Activated T-cell treated with anti-CD3 and anti-CD28 coated beads, Interleukin-2, amount 50 U/mL, for 24 hours (primary cell): ENCODE data around the gene KCTD15.
A peak's percentile ranks its signal among the peaks of the same experiment; 100 is the strongest.

Experiments used
- DNase-seq: peaks from one replicate; pipeline ENCODE4 v3.0.0-alpha.2; 2020
- H3K27ac Mint-ChIP-seq: 2 replicates; pipeline ENCODE4 v1.8.0; 2020; ENCODE audit warnings: mild to moderate bottlenecking, mixed read lengths
- H3K27me3 Mint-ChIP-seq: 2 replicates; pipeline ENCODE4 v1.8.0; 2020; ENCODE audit warnings: mixed read lengths
- H3K36me3 Mint-ChIP-seq: 2 replicates; pipeline ENCODE4 v1.8.0; 2020; ENCODE audit warnings: low read depth, mixed read lengths
- H3K4me1 Mint-ChIP-seq: 2 replicates; pipeline ENCODE4 v1.8.0; 2020; ENCODE audit warnings: low read depth, mixed read lengths
- H3K4me3 Mint-ChIP-seq: 2 replicates; pipeline ENCODE4 v1.8.0; 2020; ENCODE audit warnings: mild to moderate bottlenecking, moderate library complexity, mixed read lengths
- H3K9me3 Mint-ChIP-seq: 2 replicates; pipeline ENCODE4 v1.8.0; 2020; ENCODE audit warnings: mixed read lengths

The KCTD15 gene, protein sequence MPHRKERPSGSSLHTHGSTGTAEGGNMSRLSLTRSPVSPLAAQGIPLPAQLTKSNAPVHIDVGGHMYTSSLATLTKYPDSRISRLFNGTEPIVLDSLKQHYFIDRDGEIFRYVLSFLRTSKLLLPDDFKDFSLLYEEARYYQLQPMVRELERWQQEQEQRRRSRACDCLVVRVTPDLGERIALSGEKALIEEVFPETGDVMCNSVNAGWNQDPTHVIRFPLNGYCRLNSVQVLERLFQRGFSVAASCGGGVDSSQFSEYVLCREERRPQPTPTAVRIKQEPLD

DNA sequence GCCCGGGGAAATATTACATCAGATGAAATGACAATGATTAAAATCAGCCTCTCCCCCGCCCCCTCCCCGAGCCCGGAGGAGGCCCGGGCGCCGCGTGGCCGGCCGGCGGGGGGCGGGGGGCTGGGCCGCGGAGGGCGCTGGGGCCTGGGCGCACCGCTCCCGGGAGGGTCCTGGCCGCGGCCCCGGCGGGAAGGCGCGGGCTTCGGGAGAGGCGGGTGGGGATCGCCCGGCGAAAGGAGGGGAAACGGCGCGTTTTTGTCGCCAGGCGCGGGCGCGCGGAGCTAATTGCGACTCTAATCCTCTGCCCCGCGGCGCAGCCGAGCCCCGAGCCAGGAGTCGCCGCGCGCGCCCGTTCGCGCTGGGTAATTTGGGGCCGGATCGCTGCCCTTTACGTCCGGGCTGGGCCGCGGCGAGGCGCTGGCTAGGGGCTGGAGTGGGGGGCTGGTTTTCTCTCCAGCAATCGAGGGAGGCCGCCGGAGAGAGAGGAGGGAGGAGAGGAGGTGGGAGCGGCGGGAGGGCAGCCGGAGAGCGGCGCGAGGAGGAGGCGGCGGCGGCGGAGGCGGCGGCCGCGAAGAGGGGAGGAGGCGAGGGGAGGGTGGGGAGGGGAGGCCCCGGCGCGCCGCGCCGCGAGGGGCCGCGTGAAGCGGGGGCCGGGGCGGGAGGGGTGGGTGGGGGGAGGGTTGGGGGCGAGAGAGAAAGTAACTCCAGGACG, at the start of gene KCTD15:
Gene KCTD15, plus strand, starts transcription at position 707 of the 712 bp plus-strand sequence. CDS start 3,585 bp downstream, outside the sequence.
- peak; percentile 70 for DNase-seq
- Mint-ChIP-seq H3K4me3 (peak within 1 kb of the TSS; percentile 77), H3K4me1 (peaks cover 4% of the 10 kb centered on the region), H3K36me3 (no peaks in the 10 kb centered on the region), H3K27me3 (peaks cover 62% of the 10 kb centered on the region), H3K27ac (no peak within 1 kb of the TSS), H3K9me3 (no peaks in the 10 kb centered on the region)

- H3K9me3 Mint-ChIP-seq = no peaks in the 10 kb centered on the region
- H3K4me3 Mint-ChIP-seq = no peak overlapping the region
- peaks cover 24% of the 10 kb centered on the region for H3K27me3 Mint-ChIP-seq
- no peak overlapping the region for H3K27ac Mint-ChIP-seq
- H3K4me1 Mint-ChIP-seq = no peaks in the 10 kb centered on the region
- H3K36me3 Mint-ChIP-seq = no peaks in the 10 kb centered on the region
- DNase-seq = no peak
These were observed 49.4 kb upstream of the KCTD15 start for GRCh38 chr19:33747273-33747672.

DNA sequence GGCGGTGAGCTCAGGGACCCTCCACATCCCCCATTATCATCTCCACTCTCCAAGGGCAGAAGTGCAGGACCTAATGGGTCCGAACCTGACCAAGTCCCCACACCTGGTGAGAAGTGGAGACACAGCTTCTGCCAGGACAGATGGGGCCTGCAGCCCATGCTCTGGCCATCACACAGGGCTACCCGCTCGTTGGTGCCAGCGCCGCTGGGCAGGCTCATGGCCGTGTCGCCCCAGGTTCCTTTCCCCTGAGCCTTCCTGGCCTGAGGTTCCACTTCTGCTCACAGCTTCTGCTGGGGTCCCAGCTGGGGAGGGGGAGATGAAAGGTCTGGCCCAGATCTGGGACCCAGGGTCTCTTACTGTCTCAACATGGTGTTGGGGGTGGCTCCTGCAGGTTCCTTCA, 48.4 kb upstream of the KCTD15 start:
- H3K9me3 Mint-ChIP-seq = no peaks in the 10 kb centered on the region
- no peak overlapping the region for H3K4me3 Mint-ChIP-seq
- no peaks in the 10 kb centered on the region for H3K36me3 Mint-ChIP-seq
- H3K4me1 Mint-ChIP-seq = no peaks in the 10 kb centered on the region
- peaks cover 24% of the 10 kb centered on the region for H3K27me3 Mint-ChIP-seq
- no peak for DNase-seq
- H3K27ac Mint-ChIP-seq = no peak overlapping the region

DNA sequence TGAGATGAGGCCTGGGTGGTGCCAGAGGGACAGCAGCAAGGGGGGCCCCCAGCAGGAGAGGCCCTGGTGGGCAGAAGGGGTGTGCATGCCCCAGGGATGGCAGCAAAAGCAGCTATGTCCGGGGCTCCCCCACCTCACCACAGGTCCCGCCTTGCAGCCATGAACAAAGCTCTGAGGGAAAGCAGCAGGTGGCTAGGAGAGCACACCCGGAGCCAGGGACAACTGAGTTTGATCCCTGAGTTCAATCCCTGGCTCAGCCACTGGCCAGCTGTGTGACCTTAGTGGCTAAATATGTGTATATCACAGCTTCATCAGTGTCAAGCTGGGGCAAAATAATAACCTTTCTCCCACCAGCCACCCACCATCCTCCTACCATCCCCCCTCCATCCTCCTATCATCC, 47.7 kb upstream of the KCTD15 start:
- H3K4me1 Mint-ChIP-seq = no peaks in the 10 kb centered on the region
- H3K9me3 Mint-ChIP-seq = no peaks in the 10 kb centered on the region
- no peak overlapping the region for H3K4me3 Mint-ChIP-seq
- DNase-seq = no peak
- H3K36me3 Mint-ChIP-seq = no peaks in the 10 kb centered on the region
- no peak overlapping the region for H3K27ac Mint-ChIP-seq
- peaks cover 24% of the 10 kb centered on the region for H3K27me3 Mint-ChIP-seq

DNA sequence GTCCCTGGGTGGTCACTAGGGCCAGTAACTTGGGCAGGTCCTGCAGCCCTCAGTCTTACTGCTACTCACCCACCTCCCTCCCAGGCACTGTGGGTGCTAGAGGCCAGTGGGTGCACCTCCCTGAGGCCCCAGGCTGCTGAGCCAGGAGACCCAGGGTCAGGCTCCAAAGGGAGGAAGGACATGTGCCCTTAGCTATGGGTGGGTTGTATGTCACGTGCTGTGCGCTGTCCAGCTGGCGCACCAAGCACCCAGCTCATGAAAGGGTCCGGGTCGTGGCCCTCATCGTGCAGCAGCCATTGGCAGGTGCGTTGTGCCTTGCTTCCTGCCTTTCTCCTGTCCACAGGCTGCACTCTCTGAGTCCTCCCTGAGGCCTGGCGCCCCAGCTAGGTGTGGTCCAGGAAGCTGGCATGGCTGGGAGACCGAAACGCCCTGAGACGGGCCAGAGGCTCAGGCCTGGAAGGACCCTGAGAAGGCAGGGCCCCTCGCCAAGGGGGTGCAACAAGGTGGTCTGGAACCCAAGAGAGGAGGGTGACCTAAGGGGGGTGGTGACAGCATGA, 47.0 kb upstream of the KCTD15 start:
- H3K27me3 Mint-ChIP-seq = peaks cover 24% of the 10 kb centered on the region
- H3K4me1 Mint-ChIP-seq = no peaks in the 10 kb centered on the region
- no peak for DNase-seq
- no peak overlapping the region for H3K4me3 Mint-ChIP-seq
- H3K36me3 Mint-ChIP-seq = no peaks in the 10 kb centered on the region
- H3K9me3 Mint-ChIP-seq = no peaks in the 10 kb centered on the region
- no peak overlapping the region for H3K27ac Mint-ChIP-seq

GRCh38 chr19:33750587-33751435, 45.9 kb upstream of the KCTD15 start:
- no peaks in the 10 kb centered on the region for H3K9me3 Mint-ChIP-seq
- H3K4me3 Mint-ChIP-seq = no peak overlapping the region

DNA sequence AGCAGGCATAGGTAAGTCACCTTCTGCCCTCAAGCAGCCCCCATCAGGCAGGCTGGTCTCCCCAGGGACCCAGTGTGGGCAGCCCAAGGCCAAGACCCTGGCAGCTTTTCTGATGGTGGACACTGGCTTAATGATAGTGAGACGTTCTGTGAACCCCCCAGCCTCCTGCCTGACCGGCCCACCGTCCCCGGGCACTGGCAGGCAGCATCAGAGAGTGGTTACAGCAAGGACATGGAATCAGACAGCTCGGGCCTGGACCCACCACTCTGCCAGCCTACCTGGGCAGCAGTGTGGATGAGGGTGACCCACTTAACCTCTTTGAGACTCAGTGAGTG, 45.3 kb upstream of the KCTD15 start:
- peaks cover 21% of the 10 kb centered on the region for H3K27me3 Mint-ChIP-seq
- H3K4me1 Mint-ChIP-seq = no peaks in the 10 kb centered on the region
- H3K27ac Mint-ChIP-seq = no peak overlapping the region
- no peaks in the 10 kb centered on the region for H3K9me3 Mint-ChIP-seq
- no peak for DNase-seq
- no peak overlapping the region for H3K4me3 Mint-ChIP-seq
- H3K36me3 Mint-ChIP-seq = no peaks in the 10 kb centered on the region

More at GRCh38 chr19:33750587-33751435, 45.9 kb upstream of the KCTD15 start:
- H3K27me3 Mint-ChIP-seq = peaks cover 25% of the 10 kb centered on the region
- no peaks in the 10 kb centered on the region for H3K36me3 Mint-ChIP-seq
- no peaks in the 10 kb centered on the region for H3K4me1 Mint-ChIP-seq
- H3K27ac Mint-ChIP-seq = no peak overlapping the region
- DNase-seq = no peak

GRCh38 chr19:33752018-33752800, 44.5 kb upstream of the KCTD15 start:
- H3K27me3 Mint-ChIP-seq = peaks cover 19% of the 10 kb centered on the region
- no peaks in the 10 kb centered on the region for H3K9me3 Mint-ChIP-seq
- no peaks in the 10 kb centered on the region for H3K36me3 Mint-ChIP-seq
- DNase-seq = no peak
- H3K27ac Mint-ChIP-seq = no peak overlapping the region
- no peak overlapping the region for H3K4me3 Mint-ChIP-seq
- H3K4me1 Mint-ChIP-seq = no peaks in the 10 kb centered on the region

- no peak overlapping the region for H3K4me3 Mint-ChIP-seq
- no peaks in the 10 kb centered on the region for H3K36me3 Mint-ChIP-seq
- no peak for DNase-seq
- no peak overlapping the region for H3K27ac Mint-ChIP-seq
- no peaks in the 10 kb centered on the region for H3K4me1 Mint-ChIP-seq
- no peaks in the 10 kb centered on the region for H3K9me3 Mint-ChIP-seq
- peaks cover 12% of the 10 kb centered on the region for H3K27me3 Mint-ChIP-seq
These were observed 43.7 kb upstream of the KCTD15 start for GRCh38 chr19:33752945-33753344.

GRCh38 chr19:33754361-33754760, 42.3 kb upstream of the KCTD15 start:
- H3K9me3 Mint-ChIP-seq = no peaks in the 10 kb centered on the region
- H3K4me3 Mint-ChIP-seq = no peak overlapping the region
- peaks cover 8% of the 10 kb centered on the region for H3K27me3 Mint-ChIP-seq
- H3K27ac Mint-ChIP-seq = no peak overlapping the region
- H3K36me3 Mint-ChIP-seq = no peaks in the 10 kb centered on the region
- no peak for DNase-seq
- no peaks in the 10 kb centered on the region for H3K4me1 Mint-ChIP-seq

GRCh38 chr19:33755099-33756035, 41.3 kb upstream of the KCTD15 start:
- Mint-ChIP-seq H3K4me1 (no peaks in the 10 kb centered on the region), H3K36me3 (no peaks in the 10 kb centered on the region), H3K9me3 (no peaks in the 10 kb centered on the region), H3K4me3 (no peak overlapping the region), H3K27me3 (peaks cover 8% of the 10 kb centered on the region), H3K27ac (no peak overlapping the region)
- DNase-seq = no peak

DNA sequence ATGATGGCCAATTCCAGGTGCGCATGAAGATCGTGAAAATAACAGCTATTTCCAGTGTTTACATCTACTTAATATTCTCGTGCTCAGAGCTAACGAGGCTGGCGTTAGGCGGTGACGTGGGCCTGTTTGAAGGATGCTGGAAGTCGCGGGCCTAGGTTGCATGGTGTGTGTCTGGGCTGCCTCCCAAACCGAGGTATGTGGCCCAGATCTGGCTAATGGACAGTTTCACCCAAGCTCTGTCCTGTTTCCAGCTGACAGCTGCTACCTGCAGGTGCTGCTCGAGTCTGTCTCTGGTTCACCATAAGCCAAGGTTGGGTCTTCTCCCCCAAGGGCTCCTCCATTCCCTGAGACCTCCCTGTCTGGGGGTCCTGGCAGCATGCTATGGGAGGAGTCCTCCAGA, 40.5 kb upstream of the KCTD15 start:
- no peak overlapping the region for H3K4me3 Mint-ChIP-seq
- no peaks in the 10 kb centered on the region for H3K4me1 Mint-ChIP-seq
- no peaks in the 10 kb centered on the region for H3K9me3 Mint-ChIP-seq
- peaks cover 8% of the 10 kb centered on the region for H3K27me3 Mint-ChIP-seq
- no peak overlapping the region for H3K27ac Mint-ChIP-seq
- no peaks in the 10 kb centered on the region for H3K36me3 Mint-ChIP-seq
- DNase-seq = no peak

- Mint-ChIP-seq H3K9me3 (no peaks in the 10 kb centered on the region), H3K27ac (no peak overlapping the region), H3K27me3 (peaks cover 14% of the 10 kb centered on the region), H3K4me1 (no peaks in the 10 kb centered on the region), H3K4me3 (no peak overlapping the region), H3K36me3 (no peaks in the 10 kb centered on the region)
- no peak for DNase-seq
These were observed 38.1 kb upstream of the KCTD15 start for GRCh38 chr19:33758541-33759013.
